Endodermal cell (in vitro differentiated cells): Measurements from ENCODE around the gene OR4D2. TPM values are rescaled to one million over a fixed set of nuclear protein-coding genes. Genes with fewer than 3 reads are reported as not detected.
A peak's percentile ranks its signal among the peaks of the same experiment; 100 is the strongest.

Experiments used
- DNase-seq: peaks from one replicate; pipeline ENCODE4 v3.0.0-alpha.2; 2017
- H3K27ac ChIP-seq: 2 replicates; pipeline ENCODE4 v1.5.1; 2013; ENCODE audit warnings: mild to moderate bottlenecking, low read depth, low read length, moderate library complexity
- H3K27me3 ChIP-seq: 2 replicates; pipeline ENCODE4 v1.6.1; 2013; ENCODE audit warnings: mild to moderate bottlenecking, low read length, moderate library complexity; ENCODE audit not compliant: insufficient read depth, control insufficient read depth, poor library complexity, severe bottlenecking
- H3K36me3 ChIP-seq: 2 replicates; pipeline ENCODE4 v1.7.0; 2013; ENCODE audit warnings: mild to moderate bottlenecking, low read length, moderate library complexity; ENCODE audit not compliant: control insufficient read depth, insufficient read depth
- H3K4me1 ChIP-seq: one replicate; pipeline ENCODE4 v1.7.0; 2013; ENCODE audit warnings: low read length; ENCODE audit not compliant: control insufficient read depth, insufficient read depth
- H3K4me3 ChIP-seq: 2 replicates; pipeline ENCODE4 v1.5.1; 2013; ENCODE audit warnings: mild to moderate bottlenecking, low read length, moderate library complexity
- H3K9ac ChIP-seq: 2 replicates; pipeline ENCODE4 v1.6.1; 2013; ENCODE audit warnings: mild to moderate bottlenecking, low read length, moderate library complexity; ENCODE audit not compliant: poor library complexity, severe bottlenecking; ENCODE audit errors: extremely low read depth
- H3K9me3 ChIP-seq: 2 replicates; pipeline ENCODE4 v1.6.1; 2013; ENCODE audit warnings: mild to moderate bottlenecking, low read length, moderate library complexity; ENCODE audit not compliant: control insufficient read depth
- H3K27ac Mint-ChIP-seq: 2 replicates; pipeline ENCODE4 v1.8.0; 2020; ENCODE audit warnings: mixed read lengths
- H3K27me3 Mint-ChIP-seq: 2 replicates; pipeline ENCODE4 v1.8.0; 2021; ENCODE audit warnings: mild to moderate bottlenecking, mixed read lengths; ENCODE audit not compliant: insufficient read depth
- H3K36me3 Mint-ChIP-seq: 2 replicates; pipeline ENCODE4 v1.8.0; 2020; ENCODE audit warnings: low read depth, mixed read lengths
- H3K4me1 Mint-ChIP-seq: 2 replicates; pipeline ENCODE4 v1.8.0; 2020; ENCODE audit warnings: mixed read lengths
- H3K4me3 Mint-ChIP-seq: 2 replicates; pipeline ENCODE4 v1.8.0; 2020; ENCODE audit warnings: mild to moderate bottlenecking, moderate library complexity, mixed read lengths
- H3K9me3 Mint-ChIP-seq: 2 replicates; pipeline ENCODE4 v1.8.0; 2020; ENCODE audit warnings: mild to moderate bottlenecking, mixed read lengths
- WGBS, 2 experiments: methylation state at CpG; one replicate each; pipeline versions ENCODE4 v1.1.5 to v1.1.7; 2013; ENCODE audit warnings: missing lambda C conversion rate in 2 of 2, mixed read lengths in 1 of 2; ENCODE audit not compliant: insufficient coverage in 1 of 2, insufficient read length in 1 of 2; 5-methylcytosine and 5-hydroxymethylcytosine counted together
- total RNA-seq, 2 donors: library from RNA; stranded (reverse); fragmentation: NEBNext Ultra II Directional in 1 of 2; extraction: Animal tissue kit (Norgen Biotek cat#: 25700) in 1 of 2; gene quantifications; 2 replicates in 1 of 2; 3 replicates in 1 of 2; pipeline ENCODE4 v1.2.1, GENCODE V29; 2021
- TF ChIP-seq, protein P1 (sequence below): fragments of 200-600 bp; sonication (generic); conservative IDR thresholded peaks from 2 replicates; pipeline ENCODE4 v1.5.0; 2021; ENCODE audit warnings: antibody characterized with exemption, mild to moderate bottlenecking

Gene OR4D2
- total RNA-seq, 2 donors from 2014 or later, result not detected

DNA sequence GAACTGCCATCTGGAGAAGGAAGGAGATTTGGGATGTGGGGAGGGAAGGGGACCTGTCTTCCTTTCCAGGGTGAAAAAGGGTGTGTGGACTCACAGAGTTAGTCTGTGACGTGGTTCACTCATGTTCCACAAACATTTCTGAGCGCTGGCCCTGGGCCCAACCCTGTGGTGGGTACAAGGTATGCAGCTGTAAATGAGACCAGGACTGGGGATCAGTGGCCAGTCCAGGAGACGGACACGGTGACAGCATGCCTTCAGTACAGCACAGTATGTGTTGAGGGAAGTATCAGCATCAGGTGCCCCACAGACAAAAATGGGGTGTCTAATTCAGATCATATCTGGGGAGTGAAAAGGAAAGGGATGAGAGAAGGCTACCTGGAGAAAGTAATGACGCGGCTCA is 20.3 kb downstream of the OR4D2 start:
- 93% methylated on average over 6 of the region's 6 CpGs for WGBS, 2 experiments
- no peak overlapping the region for H3K4me3 ChIP-seq
- H3K9me3 ChIP-seq, result no peaks in the 10 kb centered on the region
- Mint-ChIP-seq H3K4me3 (no peak overlapping the region), H3K9me3 (no peaks in the 10 kb centered on the region), H3K27ac (no peak overlapping the region), H3K36me3 (no peaks in the 10 kb centered on the region), H3K4me1 (peaks cover 7% of the 10 kb centered on the region), H3K27me3 (peaks cover 4% of the 10 kb centered on the region)
- H3K27me3 ChIP-seq, result peaks cover 4% of the 10 kb centered on the region
- H3K36me3 ChIP-seq, result no peaks in the 10 kb centered on the region
- no peak overlapping the region for H3K27ac ChIP-seq
- no peak overlapping the region for H3K9ac ChIP-seq
- DNase-seq, result peak; percentile 29
- H3K4me1 ChIP-seq, result no peaks in the 10 kb centered on the region
- TF ChIP-seq, protein P1, sequence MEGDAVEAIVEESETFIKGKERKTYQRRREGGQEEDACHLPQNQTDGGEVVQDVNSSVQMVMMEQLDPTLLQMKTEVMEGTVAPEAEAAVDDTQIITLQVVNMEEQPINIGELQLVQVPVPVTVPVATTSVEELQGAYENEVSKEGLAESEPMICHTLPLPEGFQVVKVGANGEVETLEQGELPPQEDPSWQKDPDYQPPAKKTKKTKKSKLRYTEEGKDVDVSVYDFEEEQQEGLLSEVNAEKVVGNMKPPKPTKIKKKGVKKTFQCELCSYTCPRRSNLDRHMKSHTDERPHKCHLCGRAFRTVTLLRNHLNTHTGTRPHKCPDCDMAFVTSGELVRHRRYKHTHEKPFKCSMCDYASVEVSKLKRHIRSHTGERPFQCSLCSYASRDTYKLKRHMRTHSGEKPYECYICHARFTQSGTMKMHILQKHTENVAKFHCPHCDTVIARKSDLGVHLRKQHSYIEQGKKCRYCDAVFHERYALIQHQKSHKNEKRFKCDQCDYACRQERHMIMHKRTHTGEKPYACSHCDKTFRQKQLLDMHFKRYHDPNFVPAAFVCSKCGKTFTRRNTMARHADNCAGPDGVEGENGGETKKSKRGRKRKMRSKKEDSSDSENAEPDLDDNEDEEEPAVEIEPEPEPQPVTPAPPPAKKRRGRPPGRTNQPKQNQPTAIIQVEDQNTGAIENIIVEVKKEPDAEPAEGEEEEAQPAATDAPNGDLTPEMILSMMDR, result no peak

DNA sequence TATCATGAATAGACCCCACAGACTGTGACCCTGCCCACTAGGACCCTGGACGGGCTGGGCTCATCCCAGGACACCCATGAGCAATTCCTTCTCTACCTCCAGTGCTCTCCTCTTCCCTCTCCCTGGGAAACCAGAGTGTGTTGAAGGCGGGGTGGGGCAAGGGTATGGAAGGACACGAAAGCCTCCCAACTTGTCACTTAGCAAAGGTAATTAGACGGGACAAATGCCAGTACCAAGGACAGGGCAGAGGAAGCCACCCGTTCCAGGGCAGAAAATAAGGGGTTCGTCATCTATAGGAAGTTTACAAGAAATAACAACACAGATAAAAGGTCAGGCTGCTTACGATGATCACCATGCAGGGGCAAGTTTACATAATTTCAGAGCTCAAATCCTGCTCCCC is 20.9 kb downstream of the OR4D2 start:
- no peak overlapping the region for H3K4me3 ChIP-seq
- no peak overlapping the region for H3K27ac ChIP-seq
- no peak overlapping the region for H3K27ac Mint-ChIP-seq
- no peaks in the 10 kb centered on the region for H3K9me3 ChIP-seq
- peaks cover 7% of the 10 kb centered on the region for H3K4me1 Mint-ChIP-seq
- WGBS, 2 experiments, result 67 to 85% methylated on average over 6 to 7 of the region's 7 CpGs
- H3K36me3 ChIP-seq, result no peaks in the 10 kb centered on the region
- no peaks in the 10 kb centered on the region for H3K9me3 Mint-ChIP-seq
- no peaks in the 10 kb centered on the region for H3K36me3 Mint-ChIP-seq
- TF ChIP-seq, protein P1, result no peak
- no peak overlapping the region for H3K9ac ChIP-seq
- peak; percentile 42 for DNase-seq
- H3K27me3 Mint-ChIP-seq, result peaks cover 6% of the 10 kb centered on the region
- peaks cover 4% of the 10 kb centered on the region for H3K27me3 ChIP-seq
- no peaks in the 10 kb centered on the region for H3K4me1 ChIP-seq
- no peak overlapping the region for H3K4me3 Mint-ChIP-seq

DNA sequence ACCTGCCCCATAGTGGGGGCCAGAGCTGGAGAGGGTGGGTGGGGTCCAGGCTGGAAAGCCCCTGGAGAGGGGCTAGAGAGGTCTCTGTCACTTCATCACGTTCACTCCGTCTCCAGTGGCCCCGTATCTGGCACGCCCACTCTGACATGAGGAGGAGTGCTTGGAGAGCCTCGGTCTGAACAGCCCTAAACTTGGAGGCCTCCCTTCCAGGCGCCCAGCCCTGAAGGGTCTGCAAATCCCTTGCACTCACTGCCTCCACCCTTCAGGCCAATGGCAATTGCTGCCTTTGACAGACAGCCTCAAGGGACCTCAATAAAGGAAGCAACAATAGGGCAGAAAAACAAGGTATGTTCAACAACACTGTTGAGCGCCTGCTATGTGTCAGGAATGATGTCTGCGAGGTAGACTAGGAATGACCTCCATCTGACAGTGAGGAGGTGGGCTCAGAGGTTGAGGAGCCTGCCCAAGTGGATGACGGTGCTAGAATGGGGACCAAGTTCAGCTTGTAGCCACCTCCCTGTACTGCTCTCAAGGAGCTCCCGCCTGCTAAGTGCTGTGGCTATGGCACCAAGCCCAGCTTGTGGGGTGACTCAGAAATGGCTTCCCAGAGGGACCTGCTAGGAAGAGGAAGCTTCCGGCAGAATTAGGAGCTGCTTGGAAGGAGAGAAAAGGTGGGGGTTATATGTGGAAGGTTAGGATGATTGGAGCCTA is 22.8 kb downstream of the OR4D2 start:
- Mint-ChIP-seq H3K4me3 (no peak overlapping the region), H3K36me3 (no peaks in the 10 kb centered on the region), H3K27ac (no peak overlapping the region), H3K4me1 (peaks cover 7% of the 10 kb centered on the region), H3K9me3 (no peaks in the 10 kb centered on the region), H3K27me3 (peaks cover 9% of the 10 kb centered on the region)
- Histone ChIP-seq H3K36me3 (no peaks in the 10 kb centered on the region), H3K4me1 (no peaks in the 10 kb centered on the region), H3K9ac (no peak overlapping the region), H3K27me3 (peaks cover 4% of the 10 kb centered on the region), H3K9me3 (no peaks in the 10 kb centered on the region), H3K4me3 (no peak overlapping the region), H3K27ac (no peak overlapping the region)
- WGBS, 2 experiments, result 87 to 93% methylated on average over 8 to 11 of the region's 11 CpGs
- DNase-seq, result no peak
- TF ChIP-seq, protein P1, result no peak
